ENCODE measurements around the gene TMEM59. TPM values are rescaled to one million over a fixed set of nuclear protein-coding genes. Genes with fewer than 3 reads are reported as not detected.

TMEM59 gene
- total and polyA plus RNA-seq, 2 donors (not counting 1 experiment from before 2014, with no cell fraction given), result 66.3 to 146 TPM

GRCh38 chr1:54018635-54019034, 34.4 kb downstream of the TMEM59 start:
- Histone ChIP-seq H3K9ac (ENCODE audit: low read length) (no peak overlapping the region), H2AFZ (ENCODE audit: insufficient read depth, low read depth, low read length, poor library complexity, severe bottlenecking) (no peak overlapping the region), H3K4me3 (ENCODE audit: control extremely low read depth in 1 of 5, extremely low read depth in 1 of 5, insufficient read depth in 1 of 5, low read depth in 2 of 5, low read length in 4 of 5) (no peak overlapping the region), H3K9me3 (ENCODE audit: control extremely low read depth in 1 of 3, control insufficient read depth in 2 of 3, insufficient read depth in 1 of 3, low read length in 2 of 3) (no peaks in the 10 kb centered on the region), H3K27ac (ENCODE audit: low read length in 2 of 2) (no peak overlapping the region), H3K4me1 (ENCODE audit: control insufficient read depth in 2 of 2, insufficient read depth in 2 of 2, low read length in 2 of 2) (no peaks in the 10 kb centered on the region), H3K79me2 (ENCODE audit: control insufficient read depth, insufficient read depth, low read length) (no peaks in the 10 kb centered on the region), H4K20me1 (ENCODE audit: control insufficient read depth, insufficient read depth, low read length, poor library complexity, severe bottlenecking) (no peaks in the 10 kb centered on the region), H3K27me3 (replicated peaks in 1 of 4; ENCODE audit: control extremely low read depth in 1 of 4, control insufficient read depth in 3 of 4, insufficient read depth in 4 of 4, low read length in 3 of 4) (peaks cover 0 to 3% (median 0%) of the 10 kb centered on the region in 4 experiments), H3K4me2 (replicated peaks; ENCODE audit: low read depth, low read length, poor library complexity, severe bottlenecking) (no peak overlapping the region), H3K36me3 (replicated peaks in 1 of 2; ENCODE audit: control extremely low read depth in 1 of 2, control insufficient read depth in 1 of 2, extremely low read depth in 1 of 2, insufficient read depth in 2 of 2, low read length in 1 of 2) (no peaks in the 10 kb centered on the region)
- intact Hi-C loops (cut with micrococcal nuclease), result no loop called here
- Mint-ChIP-seq H3K27me3 (peaks cover 13% of the 10 kb centered on the region), H3K4me3 (no peak overlapping the region), H3K4me1 (no peaks in the 10 kb centered on the region), H3K9me3 (ENCODE audit: insufficient read depth) (no peaks in the 10 kb centered on the region), H3K27ac (no peak overlapping the region)
- ATAC-seq (ENCODE audit: low read depth) (no peak), DNase-seq (no peak)
- TF ChIP-seq EZH2 (IDR thresholded peaks at IDR 0.05; ENCODE audit: borderline replicate concordance, insufficient read depth, low read depth, low read length, poor library complexity, severe bottlenecking), result no peak
- TF ChIP-seq CTCF (IDR thresholded peaks at IDR 0.05), result no peak
- WGBS (ENCODE audit: insufficient coverage), result 85% methylated on average over 5 of the region's 5 CpGs
- POLR2A ChIA-PET, result no interaction called here
- CTCF ChIA-PET, result no interaction called here

GRCh38 chr1:54017979-54018378, 35.0 kb downstream of the TMEM59 start, which contains the start of gene LDLRAD1:
TSS of gene LDLRAD1 (minus strand) at chr1:54018186. CDS start at chr1:54018112, 74 bp downstream.
- Histone ChIP-seq H3K4me2 (replicated peaks; ENCODE audit: low read depth, low read length, poor library complexity, severe bottlenecking) (no peak within 1 kb of the TSS), H3K9ac (ENCODE audit: low read length) (no peak within 1 kb of the TSS), H3K36me3 (replicated peaks in 1 of 2; ENCODE audit: control extremely low read depth in 1 of 2, control insufficient read depth in 1 of 2, extremely low read depth in 1 of 2, insufficient read depth in 2 of 2, low read length in 1 of 2) (no peaks in the 10 kb centered on the region), H3K9me3 (ENCODE audit: control extremely low read depth in 1 of 3, control insufficient read depth in 2 of 3, insufficient read depth in 1 of 3, low read length in 2 of 3) (no peaks in the 10 kb centered on the region), H3K4me1 (ENCODE audit: control insufficient read depth in 2 of 2, insufficient read depth in 2 of 2, low read length in 2 of 2) (no peaks in the 10 kb centered on the region), H3K4me3 (ENCODE audit: control extremely low read depth in 1 of 5, extremely low read depth in 1 of 5, insufficient read depth in 1 of 5, low read depth in 2 of 5, low read length in 4 of 5) (no peak within 1 kb of the TSS), H3K27me3 (replicated peaks in 1 of 4; ENCODE audit: control extremely low read depth in 1 of 4, control insufficient read depth in 3 of 4, insufficient read depth in 4 of 4, low read length in 3 of 4) (peaks cover 0 to 3% (median 0%) of the 10 kb centered on the region in 4 experiments), H2AFZ (ENCODE audit: insufficient read depth, low read depth, low read length, poor library complexity, severe bottlenecking) (no peak within 1 kb of the TSS), H3K79me2 (ENCODE audit: control insufficient read depth, insufficient read depth, low read length) (no peaks in the 10 kb centered on the region), H4K20me1 (ENCODE audit: control insufficient read depth, insufficient read depth, low read length, poor library complexity, severe bottlenecking) (no peaks in the 10 kb centered on the region), H3K27ac (ENCODE audit: low read length in 2 of 2) (no peak within 1 kb of the TSS)
- ChIA-PET POLR2A (no interaction called here), CTCF (no interaction called here)
- ATAC-seq (ENCODE audit: low read depth), result no peak
- H3K9me3 Mint-ChIP-seq (ENCODE audit: insufficient read depth), result no peaks in the 10 kb centered on the region
- TF ChIP-seq EZH2 (IDR thresholded peaks at IDR 0.05; ENCODE audit: borderline replicate concordance, insufficient read depth, low read depth, low read length, poor library complexity, severe bottlenecking), result no peak
- TF ChIP-seq CTCF (IDR thresholded peaks at IDR 0.05), result no peak
- no peak for DNase-seq
- H3K4me1 Mint-ChIP-seq, result no peaks in the 10 kb centered on the region
- H3K27ac Mint-ChIP-seq, result no peak within 1 kb of the TSS
- H3K27me3 Mint-ChIP-seq, result peaks cover 16% of the 10 kb centered on the region
- no peak within 1 kb of the TSS for H3K4me3 Mint-ChIP-seq
- intact Hi-C loops (cut with micrococcal nuclease), result no loop called here
- WGBS (ENCODE audit: insufficient coverage), result 69% methylated on average over 5 of the region's 6 CpGs

Measured in B cell (primary cell).